ENCODE measurements around the gene CGRRF1. TPM values are rescaled to one million over a fixed set of nuclear protein-coding genes. Genes with fewer than 3 reads are reported as not detected.

Gene CGRRF1
- total and polyA plus RNA-seq, 9 donors, result 12.7 to 17.9 (median 15.5) TPM

DNA sequence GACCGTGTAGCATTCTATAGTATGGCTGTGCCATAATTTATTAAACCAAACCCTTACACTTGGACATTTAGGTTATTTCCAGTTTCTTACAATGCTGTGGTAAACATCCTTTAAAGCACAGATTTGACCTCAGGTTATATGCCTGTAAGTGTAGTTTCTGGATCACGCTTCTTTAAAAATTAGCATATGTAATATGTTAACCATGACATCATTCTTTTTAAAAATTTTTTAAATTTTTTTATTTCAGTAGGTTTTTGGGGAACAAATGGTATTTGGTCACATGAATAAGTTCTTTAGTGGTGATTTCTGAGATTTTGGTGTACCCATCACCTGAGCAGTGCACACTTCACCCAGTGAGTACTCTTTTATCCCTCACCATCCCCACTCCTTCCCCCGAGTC lies 75.5 kb downstream of the CGRRF1 start:
- Histone ChIP-seq H3K9me3 (replicated peaks; ENCODE audit: control insufficient read depth, low read depth, low read length) (no peaks in the 10 kb centered on the region), H3K36me3 (ENCODE audit: control insufficient read depth, insufficient read depth, low read length) (no peaks in the 10 kb centered on the region), H3K27ac (ENCODE audit: low read length) (no peak overlapping the region), H3K4me3 (ENCODE audit: low read length) (no peak overlapping the region), H3K27me3 (ENCODE audit: control insufficient read depth, insufficient read depth, low read length) (no peaks in the 10 kb centered on the region), H3K4me1 (ENCODE audit: control insufficient read depth, insufficient read depth, low read length) (no peaks in the 10 kb centered on the region)
- WGBS (ENCODE audit: insufficient coverage), result no CpG with 5 or more reads among the region's 3 CpGs
- DNase-seq, result no peak

Other genes starting within 250 kb of the CGRRF1 start
- gene CDKN3, start 112.9 kb upstream of the CGRRF1 start, total RNA-seq, result 24.8 TPM
- 10 to 100 TPM; 22.6 to 36.9 (median 31.1) TPM for gene CDKN3, start 112.9 kb upstream of the CGRRF1 start, polyA plus RNA-seq (ENCODE audit: insufficient read depth in 1 of 8, insufficient read length in 8 of 8, low replicate concordance in 1 of 8)
- gene CNIH1, start 68.5 kb upstream of the CGRRF1 start, total RNA-seq, result 101 TPM
- 100 to 1,000 TPM; 160 to 196 (median 170) TPM for gene CNIH1, start 68.5 kb upstream of the CGRRF1 start, polyA plus RNA-seq (ENCODE audit: insufficient read depth in 1 of 8, insufficient read length in 8 of 8, low replicate concordance in 1 of 8)
- 41.7 TPM for gene GMFB, start 20.9 kb upstream of the CGRRF1 start, total RNA-seq
- gene GMFB, start 20.9 kb upstream of the CGRRF1 start, polyA plus RNA-seq (ENCODE audit: insufficient read depth in 1 of 8, insufficient read length in 8 of 8, low replicate concordance in 1 of 8), result 10 to 100 TPM; 36.0 to 66.2 (median 52.5) TPM
- 52.5 TPM for gene SAMD4A, start 57.2 kb downstream of the CGRRF1 start, total RNA-seq
- 10 to 100 TPM; 39.5 to 74.1 (median 52.9) TPM for gene SAMD4A, start 57.2 kb downstream of the CGRRF1 start, polyA plus RNA-seq (ENCODE audit: insufficient read depth in 1 of 8, insufficient read length in 8 of 8, low replicate concordance in 1 of 8)